Stimulated activated CD4-positive, alpha-beta T cell treated with anti-CD3 and anti-CD28 coated beads, Interleukin-1b, Interleukin-23, amount 100 ng/mL, for 1 hour (primary cell): ENCODE results near the gene TTC23L.

ENCODE experiments used
- DNase-seq, 2 donors: peaks; one replicate each; pipeline ENCODE4 v3.0.0-alpha.2; 2020; ENCODE audit warnings: low read depth in 2 of 2

TTC23L gene

GRCh38 chr5:34833090-34833489, 5.9 kb upstream of the TTC23L start:
- DNase-seq = no peak

GRCh38 chr5:34833976-34834793, 4.8 kb upstream of the TTC23L start:
- DNase-seq = no peak

- no peak for DNase-seq
Observed at GRCh38 chr5:34834794-34835089, 4.2 kb upstream of the TTC23L start.

GRCh38 chr5:34835664-34836063, 3.3 kb upstream of the TTC23L start:
- no peak for DNase-seq

GRCh38 chr5:34841816-34842215, 2.9 kb downstream of the TTC23L start:
- no peak for DNase-seq

- no peak for DNase-seq
Observed at GRCh38 chr5:34842554-34842953, 3.6 kb downstream of the TTC23L start.

GRCh38 chr5:34843497-34843896, 4.5 kb downstream of the TTC23L start:
- DNase-seq = no peak

- no peak for DNase-seq
Observed at GRCh38 chr5:34844106-34844505, 5.1 kb downstream of the TTC23L start.

GRCh38 chr5:34844999-34845398, 6.0 kb downstream of the TTC23L start:
- DNase-seq = no peak

GRCh38 chr5:34847056-34847455, 8.1 kb downstream of the TTC23L start:
- DNase-seq = no peak

- no peak for DNase-seq
Observed at GRCh38 chr5:34847552-34847951, 8.6 kb downstream of the TTC23L start.

GRCh38 chr5:34848230-34848629, 9.3 kb downstream of the TTC23L start:
- no peak for DNase-seq

- no peak for DNase-seq
Observed at GRCh38 chr5:34849253-34849652, 10.3 kb downstream of the TTC23L start.

- no peak for DNase-seq
Observed at GRCh38 chr5:34854459-34855174, 15.7 kb downstream of the TTC23L start.

GRCh38 chr5:34857161-34857560, 18.2 kb downstream of the TTC23L start:
- DNase-seq = no peak

- no peak for DNase-seq
Observed at GRCh38 chr5:34857894-34858293, 18.9 kb downstream of the TTC23L start.

- no peak for DNase-seq
Observed at GRCh38 chr5:34858790-34859189, 19.8 kb downstream of the TTC23L start.

- DNase-seq = no peak
Observed at GRCh38 chr5:34859253-34859652, 20.3 kb downstream of the TTC23L start.

GRCh38 chr5:34863946-34864345, 25.0 kb downstream of the TTC23L start:
- no peak for DNase-seq

- no peak for DNase-seq
Observed at GRCh38 chr5:34865091-34865490, 26.1 kb downstream of the TTC23L start.

GRCh38 chr5:34866989-34867471, 28.1 kb downstream of the TTC23L start:
- no peak for DNase-seq

- no peak for DNase-seq
Observed at GRCh38 chr5:34867660-34868059, 28.7 kb downstream of the TTC23L start.

- DNase-seq = no peak
Observed at GRCh38 chr5:34868791-34869190, 29.8 kb downstream of the TTC23L start.
